Endothelial cell of umbilical vein (primary cell): ENCODE data around the gene PSMC1. TPM values are rescaled to one million over a fixed set of nuclear protein-coding genes. Genes with fewer than 3 reads are reported as not detected.

Source experiments
- BruUV-seq: library from RNA; stranded (reverse); fragments of 400-500 nt; replicated peaks from 2 replicates; lab custom pipeline; 2021; lab: Mats Ljungman, UMichigan
- CTCF ChIA-PET: fragments of 300-600, 350-600 bp; sonication (Branson Sonifier 250); formaldehyde crosslinking; loops from one replicate; lab custom pipeline; 2021; ENCODE audit warnings: antibody characterized with exemption, inconsistent platforms; lab: Charles Lee
- POLR2A ChIA-PET: fragments of 300-600, 350-600 bp; sonication (Branson Sonifier 250); formaldehyde crosslinking; loops from one replicate; lab custom pipeline; 2021; ENCODE audit warnings: antibody characterized with exemption, inconsistent platforms; lab: Charles Lee
- DNase-seq: peaks from one replicate; pipeline ENCODE4 v3.0.0-alpha.2; 2011; ENCODE audit warnings: low read depth, low spot score
- FAIRE-seq: peaks from 2 replicates; lab custom pipeline; 2011; peaks lifted over from hg19 to GRCh38; lab: Jason Lieb, UNC
- H2AFZ ChIP-seq: 2 replicates; pipeline ENCODE4 v1.6.0; 2012; ENCODE audit warnings: low read depth, low read length, control low read depth, inconsistent platforms
- H3K27ac ChIP-seq: 2 replicates; pipeline ENCODE4 v1.5.1; 2011; ENCODE audit warnings: low read depth, mild to moderate bottlenecking, control low read depth, low read length, moderate library complexity; ENCODE audit not compliant: insufficient read depth
- H3K27me3 ChIP-seq, 2 experiments: 2 replicates each; pipeline versions ENCODE4 v1.6.0 to v1.6.1; 2011; ENCODE audit warnings: low read length in 2 of 2, mixed read lengths in 1 of 2; ENCODE audit not compliant: control insufficient read depth in 2 of 2, insufficient read depth in 2 of 2
- H3K36me3 ChIP-seq, 2 experiments: 2 replicates in 1 of 2; 3 replicates in 1 of 2; pipeline ENCODE4 v1.5.1; 2011; ENCODE audit warnings: low read length in 2 of 2, mild to moderate bottlenecking in 1 of 2, moderate library complexity in 1 of 2; ENCODE audit not compliant: control insufficient read depth in 2 of 2, insufficient read depth in 2 of 2; ENCODE audit errors: extremely low read depth in 1 of 2
- H3K4me1 ChIP-seq: 3 replicates; pipeline ENCODE4 v1.5.1; 2011; ENCODE audit warnings: mild to moderate bottlenecking, low read length; ENCODE audit not compliant: control insufficient read depth, insufficient read depth; ENCODE audit errors: extremely low read depth
- H3K4me2 ChIP-seq: 2 replicates; pipeline ENCODE4 v1.6.1; 2011; ENCODE audit warnings: low read length, control low read depth, mixed read lengths; ENCODE audit not compliant: insufficient read depth
- H3K4me3 ChIP-seq, 3 experiments: fragments of 200-600 bp in 1 of 3; sonication (generic), shearing (Covaris generic) in 1 of 3; replicated peaks in 1 of 3; 2 replicates each; pipeline ENCODE4 v1.5.1; 2011 to 2016; ENCODE audit warnings: control low read depth in 3 of 3, low read length in 3 of 3, mild to moderate bottlenecking in 2 of 3, inconsistent platforms in 1 of 3, low read depth in 1 of 3, moderate library complexity in 1 of 3; ENCODE audit not compliant: insufficient read depth in 1 of 3
- H3K79me2 ChIP-seq: 2 replicates; pipeline ENCODE4 v1.6.0; 2012; ENCODE audit warnings: low read length, inconsistent platforms; ENCODE audit not compliant: control insufficient read depth, insufficient read depth
- H3K9ac ChIP-seq: replicated peaks from 2 replicates; pipeline ENCODE3; 2011; ENCODE audit warnings: low read length, control low read depth; ENCODE audit not compliant: insufficient read depth; ENCODE audit errors: extremely low read depth
- H3K9me1 ChIP-seq: replicated peaks from 3 replicates; pipeline ENCODE4 v1.6.0; 2011; ENCODE audit warnings: mild to moderate bottlenecking, low read length; ENCODE audit not compliant: control insufficient read depth, insufficient read depth; ENCODE audit errors: extremely low read depth
- H3K9me3 ChIP-seq: replicated peaks from 2 replicates; pipeline ENCODE4 v1.5.1; 2012; ENCODE audit warnings: low read length, inconsistent platforms; ENCODE audit not compliant: control insufficient read depth, insufficient read depth
- H4K20me1 ChIP-seq: replicated peaks from 2 replicates; pipeline ENCODE3; 2011; ENCODE audit warnings: mild to moderate bottlenecking, low read length; ENCODE audit not compliant: control insufficient read depth, insufficient read depth; ENCODE audit errors: extremely low read depth
- EZH2 ChIP-seq: IDR thresholded peaks from 2 replicates; pipeline ENCODE4 v1.6.1; 2012; ENCODE audit warnings: borderline replicate concordance, low read depth, mild to moderate bottlenecking, moderate library complexity, low read length, inconsistent platforms; ENCODE audit not compliant: severe bottlenecking
- FOS ChIP-seq: IDR thresholded peaks from 2 replicates; pipeline ENCODE4 v1.6.1; 2011; ENCODE audit warnings: mild to moderate bottlenecking, low read length, moderate library complexity, borderline replicate concordance; ENCODE audit not compliant: insufficient read depth
- GATA2 ChIP-seq: IDR thresholded peaks from 2 replicates; pipeline ENCODE4 v1.7.0; 2011; ENCODE audit warnings: low read depth, mild to moderate bottlenecking, moderate library complexity, mixed read lengths, low read length; ENCODE audit not compliant: insufficient read length, insufficient read depth
- JUN ChIP-seq: IDR thresholded peaks from 2 replicates; pipeline ENCODE4 v1.6.1; 2011; ENCODE audit warnings: borderline replicate concordance, low read depth; ENCODE audit not compliant: insufficient read length, insufficient read depth
- MYC ChIP-seq: IDR thresholded peaks from one replicate; pipeline ENCODE4 v1.6.1; 2011; ENCODE audit warnings: mild to moderate bottlenecking, low read depth, low read length
- POLR2A ChIP-seq: IDR thresholded peaks from 2 replicates; pipeline ENCODE4 v1.6.1; 2012; ENCODE audit warnings: low read depth, mild to moderate bottlenecking, control low read depth, low read length
- POLR2AphosphoS5 ChIP-seq: IDR thresholded peaks from 2 replicates; pipeline ENCODE4 v1.6.1; 2012; ENCODE audit warnings: low read depth, mild to moderate bottlenecking, control low read depth, low read length, moderate library complexity; ENCODE audit not compliant: insufficient read depth
- dilution Hi-C: fragments of 300-500 bp; cut with MboI; formaldehyde crosslinking; loops from one replicate; pipeline ENCODE4 v1.15.0; 2019; ENCODE audit warnings: low sequenced_read_pairs; ENCODE audit not compliant: extremely low pct_ligation_motif_present
- intact Hi-C: fragments of 100-400 bp; cut with micrococcal nuclease; formaldehyde crosslinking; loops from one replicate; pipeline ENCODE4 v1.10.0; 2022
- polyA plus RNA-seq, 4 experiments: library from polyadenylated mRNA; depleted of rRNA in 3 of 4; stranded (reverse) in 3 of 4; unstranded in 1 of 4; fragments of >200 nt; gene quantifications; 2 replicates each; pipeline versions ENCODE4 v1.2.1 to v1.2.3, GENCODE V29; 2011 to 2012; ENCODE audit warnings: missing spikeins in 1 of 4
- total RNA-seq: library from RNA; stranded (reverse); gene quantifications from 2 replicates; pipeline ENCODE4 v1.2.3, GENCODE V29; 2021
- TF ChIP-seq, protein P1 (sequence below), 2 donors: IDR thresholded peaks; 1 replicate in 1 of 2; 2 replicates in 1 of 2; pipeline ENCODE4 v1.5.1; 2011; ENCODE audit warnings: low read length in 2 of 2, mild to moderate bottlenecking in 2 of 2, moderate library complexity in 2 of 2, control low read depth in 1 of 2, inconsistent platforms in 1 of 2, low read depth in 1 of 2; ENCODE audit not compliant: insufficient read depth in 1 of 2; ENCODE audit errors: extremely low read depth in 1 of 2
- TF ChIP-seq, protein P2 (sequence below): IDR thresholded peaks from 2 replicates; pipeline ENCODE4 v1.6.1; 2011; ENCODE audit not compliant: insufficient read depth, insufficient read length

Gene PSMC1
- total and polyA plus RNA-seq, 2 donors (not counting 3 experiments of a cell fraction or from before 2014, with no cell fraction given) = 77.4 to 129 TPM

DNA sequence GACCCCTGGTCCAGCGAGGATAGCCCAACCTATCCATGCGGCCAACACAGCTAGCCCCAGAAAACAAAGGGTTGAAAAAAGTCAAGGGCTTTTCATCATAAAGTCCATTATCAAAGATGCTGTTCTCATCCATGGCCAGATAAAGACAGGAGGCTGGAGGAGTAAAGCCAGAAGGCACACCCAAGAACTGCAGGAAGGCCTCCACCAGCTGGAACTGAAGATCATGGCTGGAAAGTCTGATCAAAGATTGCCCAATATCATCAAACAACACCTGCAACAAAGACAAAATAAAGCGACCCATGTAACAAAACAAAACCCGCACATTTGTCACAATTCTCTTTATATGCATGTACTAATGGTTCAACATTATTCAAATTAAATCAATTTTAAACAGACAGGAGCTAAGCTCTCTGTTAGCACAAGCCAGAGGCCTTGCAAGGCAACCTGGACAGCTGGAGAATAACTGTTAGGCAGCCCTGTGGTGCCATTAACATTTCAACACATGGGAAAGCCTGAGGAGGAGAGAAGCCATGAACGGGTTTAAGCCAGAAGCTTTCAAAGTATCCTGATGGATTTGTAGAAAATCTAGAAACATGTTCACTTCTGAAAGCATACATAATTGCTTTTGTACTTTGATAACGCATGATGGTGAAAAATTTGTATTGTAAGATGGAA, 34.1 kb downstream of the PSMC1 start:
- no peaks in the 10 kb centered on the region for H4K20me1 ChIP-seq
- H3K79me2 ChIP-seq = no peaks in the 10 kb centered on the region
- dilution Hi-C loops = no loop called here
- ChIA-PET CTCF (interaction anchor here (1.3 to 3.4 kb wide), 2 partner anchors 10 to 470 kb away, joined by 3 to 24 read pairs; no protein-coding TSS in a partner anchor), POLR2A (no interaction called here)
- no TSS peak for BruUV-seq
- TF ChIP-seq GATA2 = no peak
- TF ChIP-seq, protein P1, sequence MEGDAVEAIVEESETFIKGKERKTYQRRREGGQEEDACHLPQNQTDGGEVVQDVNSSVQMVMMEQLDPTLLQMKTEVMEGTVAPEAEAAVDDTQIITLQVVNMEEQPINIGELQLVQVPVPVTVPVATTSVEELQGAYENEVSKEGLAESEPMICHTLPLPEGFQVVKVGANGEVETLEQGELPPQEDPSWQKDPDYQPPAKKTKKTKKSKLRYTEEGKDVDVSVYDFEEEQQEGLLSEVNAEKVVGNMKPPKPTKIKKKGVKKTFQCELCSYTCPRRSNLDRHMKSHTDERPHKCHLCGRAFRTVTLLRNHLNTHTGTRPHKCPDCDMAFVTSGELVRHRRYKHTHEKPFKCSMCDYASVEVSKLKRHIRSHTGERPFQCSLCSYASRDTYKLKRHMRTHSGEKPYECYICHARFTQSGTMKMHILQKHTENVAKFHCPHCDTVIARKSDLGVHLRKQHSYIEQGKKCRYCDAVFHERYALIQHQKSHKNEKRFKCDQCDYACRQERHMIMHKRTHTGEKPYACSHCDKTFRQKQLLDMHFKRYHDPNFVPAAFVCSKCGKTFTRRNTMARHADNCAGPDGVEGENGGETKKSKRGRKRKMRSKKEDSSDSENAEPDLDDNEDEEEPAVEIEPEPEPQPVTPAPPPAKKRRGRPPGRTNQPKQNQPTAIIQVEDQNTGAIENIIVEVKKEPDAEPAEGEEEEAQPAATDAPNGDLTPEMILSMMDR (IDR thresholded peaks at IDR 0.05; ENCODE audit: extremely low read depth in 1 of 2, insufficient read depth in 1 of 2, low read depth in 1 of 2, low read length in 2 of 2) = no peak
- TF ChIP-seq JUN = no peak
- TF ChIP-seq FOS = no peak
- TF ChIP-seq POLR2A = no peak
- TF ChIP-seq, protein P2, sequence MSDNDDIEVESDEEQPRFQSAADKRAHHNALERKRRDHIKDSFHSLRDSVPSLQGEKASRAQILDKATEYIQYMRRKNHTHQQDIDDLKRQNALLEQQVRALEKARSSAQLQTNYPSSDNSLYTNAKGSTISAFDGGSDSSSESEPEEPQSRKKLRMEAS = no peak
- no peak for TF ChIP-seq MYC
- no peak for TF ChIP-seq POLR2AphosphoS5
- no peak for TF ChIP-seq EZH2
- peaks cover 5% of the 10 kb centered on the region for H3K4me1 ChIP-seq
- no peak overlapping the region for H3K4me3 ChIP-seq
- no peak overlapping the region for H2AFZ ChIP-seq
- H3K27me3 ChIP-seq = no peaks in the 10 kb centered on the region
- no peak overlapping the region for H3K4me2 ChIP-seq
- no peaks in the 10 kb centered on the region for H3K9me3 ChIP-seq
- H3K36me3 ChIP-seq = peaks cover 10 to 22% of the 10 kb centered on the region in 2 experiments
- intact Hi-C loops = no loop called here
- no peak overlapping the region for H3K27ac ChIP-seq
- no peak for FAIRE-seq
- no peak for DNase-seq
- H3K9me1 ChIP-seq = no peaks in the 10 kb centered on the region
- H3K9ac ChIP-seq = no peak overlapping the region
